Bronchial epithelial cell (primary cell): ENCODE measurements around the gene ARHGEF19. TPM values are rescaled to one million over a fixed set of nuclear protein-coding genes. Genes with fewer than 3 reads are reported as not detected.
"Not testable (repeated sequence)": the region's sequence is repeated elsewhere in the genome, so short reads cannot be mapped to it uniquely, and the experiment has no call there.

Experiments used
- DNase-seq: peaks from one replicate; pipeline ENCODE4 v3.0.0-alpha.2; 2010; ENCODE audit warnings: low read depth
- FAIRE-seq: peaks from 2 replicates; lab custom pipeline; 2011; peaks lifted over from hg19 to GRCh38; lab: Jason Lieb, UNC
- H3K27me3 ChIP-seq: 2 replicates; pipeline ENCODE4 v1.5.1; 2011; ENCODE audit warnings: low read length; ENCODE audit not compliant: control insufficient read depth, insufficient read depth
- H3K36me3 ChIP-seq: 2 replicates; pipeline ENCODE4 v1.5.1; 2011; ENCODE audit warnings: low read length; ENCODE audit not compliant: control insufficient read depth, insufficient read depth
- H3K4me3 ChIP-seq: 2 replicates; pipeline ENCODE4 v1.5.1; 2011; ENCODE audit warnings: mild to moderate bottlenecking, low read depth, low read length, control low read depth
- total RNA-seq: library from RNA; depleted of rRNA; stranded (reverse); fragments of >200 nt; gene quantifications from 2 replicates; pipeline ENCODE4 v1.2.1, GENCODE V29; 2014
- TF ChIP-seq, protein P1 (sequence below): IDR thresholded peaks from 2 replicates; pipeline ENCODE4 v1.5.1; 2011; ENCODE audit warnings: mild to moderate bottlenecking, moderate library complexity, low read length, control low read depth, inconsistent platforms; ENCODE audit not compliant: insufficient read depth, severe bottlenecking

The ARHGEF19 gene
- total RNA-seq, 1 donor from 2014 or later = 3.2 TPM

- FAIRE-seq = no peak
- Histone ChIP-seq H3K27me3 (no peaks in the 10 kb centered on the region), H3K36me3 (no peaks in the 10 kb centered on the region), H3K4me3 (no peak overlapping the region)
- no peak for DNase-seq
- TF ChIP-seq, protein P1, sequence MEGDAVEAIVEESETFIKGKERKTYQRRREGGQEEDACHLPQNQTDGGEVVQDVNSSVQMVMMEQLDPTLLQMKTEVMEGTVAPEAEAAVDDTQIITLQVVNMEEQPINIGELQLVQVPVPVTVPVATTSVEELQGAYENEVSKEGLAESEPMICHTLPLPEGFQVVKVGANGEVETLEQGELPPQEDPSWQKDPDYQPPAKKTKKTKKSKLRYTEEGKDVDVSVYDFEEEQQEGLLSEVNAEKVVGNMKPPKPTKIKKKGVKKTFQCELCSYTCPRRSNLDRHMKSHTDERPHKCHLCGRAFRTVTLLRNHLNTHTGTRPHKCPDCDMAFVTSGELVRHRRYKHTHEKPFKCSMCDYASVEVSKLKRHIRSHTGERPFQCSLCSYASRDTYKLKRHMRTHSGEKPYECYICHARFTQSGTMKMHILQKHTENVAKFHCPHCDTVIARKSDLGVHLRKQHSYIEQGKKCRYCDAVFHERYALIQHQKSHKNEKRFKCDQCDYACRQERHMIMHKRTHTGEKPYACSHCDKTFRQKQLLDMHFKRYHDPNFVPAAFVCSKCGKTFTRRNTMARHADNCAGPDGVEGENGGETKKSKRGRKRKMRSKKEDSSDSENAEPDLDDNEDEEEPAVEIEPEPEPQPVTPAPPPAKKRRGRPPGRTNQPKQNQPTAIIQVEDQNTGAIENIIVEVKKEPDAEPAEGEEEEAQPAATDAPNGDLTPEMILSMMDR = no peak
Observed at GRCh38 chr1:16171314-16172151, 40.9 kb downstream of the ARHGEF19 start.

GRCh38 chr1:16170283-16170673 is 42.2 kb downstream of the ARHGEF19 start:
- FAIRE-seq (no peak), DNase-seq (no peak)
- H3K27me3 ChIP-seq = no peaks in the 10 kb centered on the region
- no peaks in the 10 kb centered on the region for H3K36me3 ChIP-seq
- H3K4me3 ChIP-seq = no peak overlapping the region
- TF ChIP-seq, protein P1 = no peak

- Histone ChIP-seq H3K4me3 (no peak overlapping the region), H3K27me3 (no peaks in the 10 kb centered on the region), H3K36me3 (no peaks in the 10 kb centered on the region)
- TF ChIP-seq, protein P1 = no peak
- FAIRE-seq (no peak), DNase-seq (no peak)
Observed at GRCh38 chr1:16168622-16169360, 43.7 kb downstream of the ARHGEF19 start.

GRCh38 chr1:16168144-16168495 is 44.3 kb downstream of the ARHGEF19 start:
- H3K27me3 ChIP-seq, DNase-seq, H3K36me3 ChIP-seq, FAIRE-seq: not testable (repeated sequence)
- peak overlapping the region; percentile 56 for H3K4me3 ChIP-seq

GRCh38 chr1:16167331-16168143 is 44.9 kb downstream of the ARHGEF19 start:
- FAIRE-seq (no peak), DNase-seq (no peak)
- Histone ChIP-seq H3K4me3 (peak overlapping the region; percentile 56), H3K27me3 (no peaks in the 10 kb centered on the region), H3K36me3 (no peaks in the 10 kb centered on the region)
- TF ChIP-seq, protein P1 = no peak

DNA sequence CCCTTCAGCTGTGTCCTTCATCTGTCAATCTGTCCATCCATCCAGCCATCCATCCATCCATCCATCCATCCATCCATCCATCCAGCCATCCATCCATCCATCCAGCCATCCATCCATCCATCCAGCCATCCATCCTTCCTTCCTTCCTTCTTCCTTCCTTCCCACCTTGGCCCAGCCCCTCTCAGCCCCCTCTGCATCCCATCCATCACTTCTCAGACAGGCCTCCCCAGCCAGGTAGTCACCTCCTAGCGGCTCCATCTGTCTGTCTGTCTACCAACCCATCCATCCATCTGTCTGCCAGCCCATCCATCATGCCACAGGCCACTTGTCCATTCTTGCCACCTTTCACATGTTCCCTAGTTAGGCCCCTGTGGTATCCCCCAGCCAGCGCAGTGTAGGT is 46.3 kb downstream of the ARHGEF19 start:
- FAIRE-seq = no peak
- H3K4me3 ChIP-seq = no peak overlapping the region
- TF ChIP-seq, protein P1 = no peak
- H3K27me3 ChIP-seq = no peaks in the 10 kb centered on the region
- no peaks in the 10 kb centered on the region for H3K36me3 ChIP-seq
- no peak for DNase-seq
